Measurements from ENCODE around the gene ATXN10.

ATXN10 gene

GRCh38 chr22:45731041-45731797 lies 59.6 kb downstream of the ATXN10 start:
- H3K4me3 ChIP-seq (ENCODE audit: low read length), result no peak overlapping the region
- no peaks in the 10 kb centered on the region for H3K9me3 ChIP-seq (ENCODE audit: control insufficient read depth, low read length)
- H3K27me3 ChIP-seq (ENCODE audit: control insufficient read depth, insufficient read depth, low read length), result no peaks in the 10 kb centered on the region
- no peak overlapping the region for H3K9ac ChIP-seq (ENCODE audit: low read length)
- no peaks in the 10 kb centered on the region for H3K36me3 ChIP-seq (ENCODE audit: control insufficient read depth, insufficient read depth, low read length)
- no peaks in the 10 kb centered on the region for H3K4me1 ChIP-seq (ENCODE audit: control insufficient read depth, insufficient read depth, low read length)

- Histone ChIP-seq H3K9me3 (ENCODE audit: control insufficient read depth, low read length) (no peaks in the 10 kb centered on the region), H3K36me3 (ENCODE audit: control insufficient read depth, insufficient read depth, low read length) (no peaks in the 10 kb centered on the region), H3K4me1 (ENCODE audit: control insufficient read depth, insufficient read depth, low read length) (no peaks in the 10 kb centered on the region), H3K27me3 (ENCODE audit: control insufficient read depth, insufficient read depth, low read length) (no peaks in the 10 kb centered on the region), H3K9ac (ENCODE audit: low read length) (no peak overlapping the region), H3K4me3 (ENCODE audit: low read length) (no peak overlapping the region)
Observed at GRCh38 chr22:45731798-45732495, 60.3 kb downstream of the ATXN10 start.

GRCh38 chr22:45735273-45735672 lies 63.6 kb downstream of the ATXN10 start:
- H3K27me3 ChIP-seq (ENCODE audit: control insufficient read depth, insufficient read depth, low read length), result no peaks in the 10 kb centered on the region
- no peaks in the 10 kb centered on the region for H3K4me1 ChIP-seq (ENCODE audit: control insufficient read depth, insufficient read depth, low read length)
- no peaks in the 10 kb centered on the region for H3K36me3 ChIP-seq (ENCODE audit: control insufficient read depth, insufficient read depth, low read length)
- no peaks in the 10 kb centered on the region for H3K9me3 ChIP-seq (ENCODE audit: control insufficient read depth, low read length)
- no peak overlapping the region for H3K9ac ChIP-seq (ENCODE audit: low read length)
- no peak overlapping the region for H3K4me3 ChIP-seq (ENCODE audit: low read length)

- no peaks in the 10 kb centered on the region for H3K4me1 ChIP-seq (ENCODE audit: control insufficient read depth, insufficient read depth, low read length)
- H3K4me3 ChIP-seq (ENCODE audit: low read length), result no peak overlapping the region
- H3K27me3 ChIP-seq (ENCODE audit: control insufficient read depth, insufficient read depth, low read length), result no peaks in the 10 kb centered on the region
- no peaks in the 10 kb centered on the region for H3K9me3 ChIP-seq (ENCODE audit: control insufficient read depth, low read length)
- H3K9ac ChIP-seq (ENCODE audit: low read length), result no peak overlapping the region
- H3K36me3 ChIP-seq (ENCODE audit: control insufficient read depth, insufficient read depth, low read length), result no peaks in the 10 kb centered on the region
Observed at GRCh38 chr22:45738206-45738605, 66.6 kb downstream of the ATXN10 start.

GRCh38 chr22:45740236-45740635 lies 68.6 kb downstream of the ATXN10 start:
- Histone ChIP-seq H3K36me3 (ENCODE audit: control insufficient read depth, insufficient read depth, low read length) (no peaks in the 10 kb centered on the region), H3K4me1 (ENCODE audit: control insufficient read depth, insufficient read depth, low read length) (no peaks in the 10 kb centered on the region), H3K27me3 (ENCODE audit: control insufficient read depth, insufficient read depth, low read length) (no peaks in the 10 kb centered on the region), H3K4me3 (ENCODE audit: low read length) (no peak overlapping the region), H3K9me3 (ENCODE audit: control insufficient read depth, low read length) (no peaks in the 10 kb centered on the region), H3K9ac (ENCODE audit: low read length) (no peak overlapping the region)

- Histone ChIP-seq H3K9me3 (ENCODE audit: control insufficient read depth, low read length) (no peaks in the 10 kb centered on the region), H3K4me3 (ENCODE audit: low read length) (no peak overlapping the region), H3K36me3 (ENCODE audit: control insufficient read depth, insufficient read depth, low read length) (no peaks in the 10 kb centered on the region), H3K9ac (ENCODE audit: low read length) (no peak overlapping the region), H3K4me1 (ENCODE audit: control insufficient read depth, insufficient read depth, low read length) (no peaks in the 10 kb centered on the region), H3K27me3 (ENCODE audit: control insufficient read depth, insufficient read depth, low read length) (no peaks in the 10 kb centered on the region)
Observed at GRCh38 chr22:45742866-45743450, 71.3 kb downstream of the ATXN10 start.

GRCh38 chr22:45743687-45744086 lies 72.1 kb downstream of the ATXN10 start:
- H3K9me3 ChIP-seq (ENCODE audit: control insufficient read depth, low read length), result no peaks in the 10 kb centered on the region
- no peak overlapping the region for H3K4me3 ChIP-seq (ENCODE audit: low read length)
- H3K36me3 ChIP-seq (ENCODE audit: control insufficient read depth, insufficient read depth, low read length), result no peaks in the 10 kb centered on the region
- H3K4me1 ChIP-seq (ENCODE audit: control insufficient read depth, insufficient read depth, low read length), result no peaks in the 10 kb centered on the region
- H3K27me3 ChIP-seq (ENCODE audit: control insufficient read depth, insufficient read depth, low read length), result no peaks in the 10 kb centered on the region
- H3K9ac ChIP-seq (ENCODE audit: low read length), result no peak overlapping the region

GRCh38 chr22:45744442-45744841 lies 72.8 kb downstream of the ATXN10 start:
- H3K36me3 ChIP-seq (ENCODE audit: control insufficient read depth, insufficient read depth, low read length), result no peaks in the 10 kb centered on the region
- H3K4me1 ChIP-seq (ENCODE audit: control insufficient read depth, insufficient read depth, low read length), result no peaks in the 10 kb centered on the region
- no peak overlapping the region for H3K4me3 ChIP-seq (ENCODE audit: low read length)
- H3K9me3 ChIP-seq (ENCODE audit: control insufficient read depth, low read length), result no peaks in the 10 kb centered on the region
- no peaks in the 10 kb centered on the region for H3K27me3 ChIP-seq (ENCODE audit: control insufficient read depth, insufficient read depth, low read length)
- no peak overlapping the region for H3K9ac ChIP-seq (ENCODE audit: low read length)

- no peak overlapping the region for H3K9ac ChIP-seq (ENCODE audit: low read length)
- no peaks in the 10 kb centered on the region for H3K4me1 ChIP-seq (ENCODE audit: control insufficient read depth, insufficient read depth, low read length)
- no peak overlapping the region for H3K4me3 ChIP-seq (ENCODE audit: low read length)
- H3K36me3 ChIP-seq (ENCODE audit: control insufficient read depth, insufficient read depth, low read length), result no peaks in the 10 kb centered on the region
- H3K9me3 ChIP-seq (ENCODE audit: control insufficient read depth, low read length), result no peaks in the 10 kb centered on the region
- no peaks in the 10 kb centered on the region for H3K27me3 ChIP-seq (ENCODE audit: control insufficient read depth, insufficient read depth, low read length)
Observed at GRCh38 chr22:45750626-45751025, 79.0 kb downstream of the ATXN10 start.

GRCh38 chr22:45752036-45752435 lies 80.4 kb downstream of the ATXN10 start:
- no peak overlapping the region for H3K9ac ChIP-seq (ENCODE audit: low read length)
- H3K4me3 ChIP-seq (ENCODE audit: low read length), result no peak overlapping the region
- no peaks in the 10 kb centered on the region for H3K36me3 ChIP-seq (ENCODE audit: control insufficient read depth, insufficient read depth, low read length)
- H3K27me3 ChIP-seq (ENCODE audit: control insufficient read depth, insufficient read depth, low read length), result no peaks in the 10 kb centered on the region
- no peaks in the 10 kb centered on the region for H3K4me1 ChIP-seq (ENCODE audit: control insufficient read depth, insufficient read depth, low read length)
- H3K9me3 ChIP-seq (ENCODE audit: control insufficient read depth, low read length), result no peaks in the 10 kb centered on the region

- Histone ChIP-seq H3K9me3 (ENCODE audit: control insufficient read depth, low read length) (no peaks in the 10 kb centered on the region), H3K36me3 (ENCODE audit: control insufficient read depth, insufficient read depth, low read length) (no peaks in the 10 kb centered on the region), H3K4me3 (ENCODE audit: low read length) (no peak overlapping the region), H3K4me1 (ENCODE audit: control insufficient read depth, insufficient read depth, low read length) (no peaks in the 10 kb centered on the region), H3K9ac (ENCODE audit: low read length) (no peak overlapping the region), H3K27me3 (ENCODE audit: control insufficient read depth, insufficient read depth, low read length) (no peaks in the 10 kb centered on the region)
Observed at GRCh38 chr22:45754822-45755221, 83.2 kb downstream of the ATXN10 start.

GRCh38 chr22:45756558-45756957 lies 84.9 kb downstream of the ATXN10 start:
- no peaks in the 10 kb centered on the region for H3K4me1 ChIP-seq (ENCODE audit: control insufficient read depth, insufficient read depth, low read length)
- no peak overlapping the region for H3K9ac ChIP-seq (ENCODE audit: low read length)
- no peaks in the 10 kb centered on the region for H3K9me3 ChIP-seq (ENCODE audit: control insufficient read depth, low read length)
- no peaks in the 10 kb centered on the region for H3K27me3 ChIP-seq (ENCODE audit: control insufficient read depth, insufficient read depth, low read length)
- no peak overlapping the region for H3K4me3 ChIP-seq (ENCODE audit: low read length)
- no peaks in the 10 kb centered on the region for H3K36me3 ChIP-seq (ENCODE audit: control insufficient read depth, insufficient read depth, low read length)
